ENCODE results near the gene ITGB2.

GRCh38 chr21:44869781-44870747 is 50.6 kb downstream of the ITGB2 start:
- TF ChIP-seq, protein P1, sequence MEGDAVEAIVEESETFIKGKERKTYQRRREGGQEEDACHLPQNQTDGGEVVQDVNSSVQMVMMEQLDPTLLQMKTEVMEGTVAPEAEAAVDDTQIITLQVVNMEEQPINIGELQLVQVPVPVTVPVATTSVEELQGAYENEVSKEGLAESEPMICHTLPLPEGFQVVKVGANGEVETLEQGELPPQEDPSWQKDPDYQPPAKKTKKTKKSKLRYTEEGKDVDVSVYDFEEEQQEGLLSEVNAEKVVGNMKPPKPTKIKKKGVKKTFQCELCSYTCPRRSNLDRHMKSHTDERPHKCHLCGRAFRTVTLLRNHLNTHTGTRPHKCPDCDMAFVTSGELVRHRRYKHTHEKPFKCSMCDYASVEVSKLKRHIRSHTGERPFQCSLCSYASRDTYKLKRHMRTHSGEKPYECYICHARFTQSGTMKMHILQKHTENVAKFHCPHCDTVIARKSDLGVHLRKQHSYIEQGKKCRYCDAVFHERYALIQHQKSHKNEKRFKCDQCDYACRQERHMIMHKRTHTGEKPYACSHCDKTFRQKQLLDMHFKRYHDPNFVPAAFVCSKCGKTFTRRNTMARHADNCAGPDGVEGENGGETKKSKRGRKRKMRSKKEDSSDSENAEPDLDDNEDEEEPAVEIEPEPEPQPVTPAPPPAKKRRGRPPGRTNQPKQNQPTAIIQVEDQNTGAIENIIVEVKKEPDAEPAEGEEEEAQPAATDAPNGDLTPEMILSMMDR (IDR thresholded peaks at IDR 0.05) = no peak
- peak in 1 of 2 donors; percentile 86 for TF ChIP-seq POLR2A (IDR thresholded peaks at IDR 0.05)
